PC-9 (cell line): ENCODE results near the gene RBM18.

Experiments
- CTCF ChIP-seq: fragments of 200-600 bp; sonication (generic); conservative IDR thresholded peaks from 2 replicates; pipeline ENCODE4 v1.6.1; 2017; ENCODE audit warnings: mixed run types, antibody characterized with exemption, mild to moderate bottlenecking, moderate library complexity
- EZH2 ChIP-seq: fragments of 200-600 bp; sonication (generic); IDR thresholded peaks from 2 replicates; pipeline ENCODE4 v1.8.0; 2017; ENCODE audit warnings: antibody characterized with exemption, low read depth

GRCh38 chr9:122225312-122226141 lies 39.1 kb downstream of the RBM18 start:
- TF ChIP-seq CTCF (no peak), EZH2 (no peak)
